Measurements from ENCODE around the gene FAM219A. TPM values are rescaled to one million over a fixed set of nuclear protein-coding genes. Genes with fewer than 3 reads are reported as not detected.

FAM219A gene
- total RNA-seq, 4 donors from 2014 or later, result 12.6 to 19.7 (median 13.5) TPM

- intact Hi-C loops (cut with DNase I; ENCODE audit: low total_unique reads), result no loop called here
- no peak for DNase-seq (ENCODE audit: low spot score in 2 of 2)
- 43 to 94% methylated on average over 1 of the region's 1 CpG for WGBS, 2 donors
- H3K4me3 ChIP-seq (ENCODE audit: low read depth, poor library complexity, severe bottlenecking), result no peak overlapping the region
- TF ChIP-seq POLR2A (IDR thresholded peaks at IDR 0.05), result no peak
- no peak for TF ChIP-seq CTCF (IDR thresholded peaks at IDR 0.05)
Observed at GRCh38 chr9:34412336-34412735, 46.0 kb downstream of the FAM219A start.

- TF ChIP-seq POLR2A (IDR thresholded peaks at IDR 0.05) (no peak), CTCF (IDR thresholded peaks at IDR 0.05) (no peak)
- H3K4me3 ChIP-seq (ENCODE audit: low read depth, poor library complexity, severe bottlenecking), result no peak overlapping the region
- 67 to 87% methylated on average over 2 of the region's 2 CpGs for WGBS, 2 donors
- no peak for DNase-seq (ENCODE audit: low spot score in 2 of 2)
- intact Hi-C loops (cut with DNase I; ENCODE audit: low total_unique reads), result no loop called here
Observed at GRCh38 chr9:34409154-34409553, 49.2 kb downstream of the FAM219A start.

GRCh38 chr9:34408173-34408572 is 50.2 kb downstream of the FAM219A start:
- no peak for DNase-seq (ENCODE audit: low spot score in 2 of 2)
- H3K4me3 ChIP-seq (ENCODE audit: low read depth, poor library complexity, severe bottlenecking), result no peak overlapping the region
- WGBS, 2 donors, result 88 to 92% methylated on average over 1 of the region's 1 CpG
- intact Hi-C loops (cut with DNase I; ENCODE audit: low total_unique reads), result no loop called here
- TF ChIP-seq POLR2A (IDR thresholded peaks at IDR 0.05), result no peak
- no peak for TF ChIP-seq CTCF (IDR thresholded peaks at IDR 0.05)

GRCh38 chr9:34406219-34406618 is 52.2 kb downstream of the FAM219A start:
- H3K4me3 ChIP-seq (ENCODE audit: low read depth, poor library complexity, severe bottlenecking), result no peak overlapping the region
- WGBS, 2 donors, result 78 to 92% methylated on average over 1 of the region's 1 CpG
- intact Hi-C loops (cut with DNase I; ENCODE audit: low total_unique reads), result no loop called here
- no peak for DNase-seq (ENCODE audit: low spot score in 2 of 2)
- TF ChIP-seq POLR2A (IDR thresholded peaks at IDR 0.05), result no peak
- TF ChIP-seq CTCF (IDR thresholded peaks at IDR 0.05), result no peak

- TF ChIP-seq POLR2A (IDR thresholded peaks at IDR 0.05) (no peak), CTCF (IDR thresholded peaks at IDR 0.05) (no peak)
- H3K4me3 ChIP-seq (ENCODE audit: low read depth, poor library complexity, severe bottlenecking), result no peak overlapping the region
- intact Hi-C loops (cut with DNase I; ENCODE audit: low total_unique reads), result no loop called here
- DNase-seq (ENCODE audit: low spot score in 2 of 2), result no peak
- 82 to 83% methylated on average over 7 of the region's 7 CpGs for WGBS, 2 donors
Observed at GRCh38 chr9:34405719-34406118, 52.7 kb downstream of the FAM219A start.

- TF ChIP-seq CTCF (IDR thresholded peaks at IDR 0.05) (peak in 2 of 3 donors; percentile 27 to 81), POLR2A (IDR thresholded peaks at IDR 0.05) (no peak)
- intact Hi-C loops (cut with DNase I; ENCODE audit: low total_unique reads), result no loop called here
- no peak overlapping the region for H3K4me3 ChIP-seq (ENCODE audit: low read depth, poor library complexity, severe bottlenecking)
- peak; percentile 62 to 89 for DNase-seq (ENCODE audit: low spot score in 2 of 2)
Observed at GRCh38 chr9:34403554-34404380, 54.6 kb downstream of the FAM219A start.

Measured in lower leg skin (tissue), 4 donors.